NCI-H82 treated with DMSO at 0.1 percent for 48 hours (cell line): ENCODE measurements around the gene YAP1.

Experiments
- DNase-seq: peaks from one replicate; lab custom pipeline; 2025; ENCODE audit not compliant: unreplicated experiment; lab: John Stamatoyannopoulos, UW

Gene YAP1

GRCh38 chr11:102109896-102110760 lies at the start of gene YAP1:
Gene YAP1, plus strand, starts transcription at chr11:102110447. Its CDS starts 402 bp downstream, at chr11:102110849.
- DNase-seq = no peak

GRCh38 chr11:102061276-102061675 lies 49.0 kb upstream of the YAP1 start:
- DNase-seq = no peak

- DNase-seq = no peak
Measured at GRCh38 chr11:102062106-102062505, 48.1 kb upstream of the YAP1 start.

GRCh38 chr11:102064316-102064715 lies 45.9 kb upstream of the YAP1 start:
- DNase-seq = no peak

- DNase-seq = no peak
Measured at GRCh38 chr11:102070766-102071165, 39.5 kb upstream of the YAP1 start.

- DNase-seq = no peak
Measured at GRCh38 chr11:102071497-102072472, 38.5 kb upstream of the YAP1 start.

GRCh38 chr11:102073253-102073652 lies 37.0 kb upstream of the YAP1 start:
- no peak for DNase-seq

- no peak for DNase-seq
Measured at GRCh38 chr11:102079625-102080024, 30.6 kb upstream of the YAP1 start.

- DNase-seq = no peak
Measured at GRCh38 chr11:102081313-102081712, 28.9 kb upstream of the YAP1 start.

GRCh38 chr11:102085864-102086551 lies 24.2 kb upstream of the YAP1 start:
- DNase-seq = no peak

- DNase-seq = no peak
Measured at GRCh38 chr11:102097186-102097585, 13.1 kb upstream of the YAP1 start.

- DNase-seq = no peak
Measured at GRCh38 chr11:102099755-102100154, 10.5 kb upstream of the YAP1 start.

- DNase-seq = no peak
Measured at GRCh38 chr11:102108734-102109440, 1.4 kb upstream of the YAP1 start.

- DNase-seq = no peak
Measured at GRCh38 chr11:102110761-102111010, 439 bp downstream of the YAP1 start.

GRCh38 chr11:102111011-102111786 lies 952 bp downstream of the YAP1 start:
- DNase-seq = no peak

GRCh38 chr11:102111787-102112508 lies 1.7 kb downstream of the YAP1 start:
- no peak for DNase-seq

- no peak for DNase-seq
Measured at GRCh38 chr11:102112509-102112821, 2.2 kb downstream of the YAP1 start.

- no peak for DNase-seq
Measured at GRCh38 chr11:102114032-102114431, 3.8 kb downstream of the YAP1 start.

- DNase-seq = no peak
Measured at GRCh38 chr11:102115557-102115956, 5.3 kb downstream of the YAP1 start.
